HT-29 (cell line): ENCODE measurements around the gene PAMR1. TPM values are rescaled to one million over a fixed set of nuclear protein-coding genes. Genes with fewer than 3 reads are reported as not detected.
"Not testable (repeated sequence)": the region's sequence is repeated elsewhere in the genome, so short reads cannot be mapped to it uniquely, and the experiment has no call there.

Experiments
- DNase-seq: peaks from one replicate; pipeline ENCODE4 v3.0.0-alpha.2; 2015; ENCODE audit warnings: low spot score
- total RNA-seq: library from RNA; depleted of rRNA; stranded (reverse); fragments of >200 nt; shearing (Covaris generic); gene quantifications from 2 replicates; pipeline ENCODE4 v1.2.3, GENCODE V29; 2014; rRNA removed

Gene PAMR1, protein sequence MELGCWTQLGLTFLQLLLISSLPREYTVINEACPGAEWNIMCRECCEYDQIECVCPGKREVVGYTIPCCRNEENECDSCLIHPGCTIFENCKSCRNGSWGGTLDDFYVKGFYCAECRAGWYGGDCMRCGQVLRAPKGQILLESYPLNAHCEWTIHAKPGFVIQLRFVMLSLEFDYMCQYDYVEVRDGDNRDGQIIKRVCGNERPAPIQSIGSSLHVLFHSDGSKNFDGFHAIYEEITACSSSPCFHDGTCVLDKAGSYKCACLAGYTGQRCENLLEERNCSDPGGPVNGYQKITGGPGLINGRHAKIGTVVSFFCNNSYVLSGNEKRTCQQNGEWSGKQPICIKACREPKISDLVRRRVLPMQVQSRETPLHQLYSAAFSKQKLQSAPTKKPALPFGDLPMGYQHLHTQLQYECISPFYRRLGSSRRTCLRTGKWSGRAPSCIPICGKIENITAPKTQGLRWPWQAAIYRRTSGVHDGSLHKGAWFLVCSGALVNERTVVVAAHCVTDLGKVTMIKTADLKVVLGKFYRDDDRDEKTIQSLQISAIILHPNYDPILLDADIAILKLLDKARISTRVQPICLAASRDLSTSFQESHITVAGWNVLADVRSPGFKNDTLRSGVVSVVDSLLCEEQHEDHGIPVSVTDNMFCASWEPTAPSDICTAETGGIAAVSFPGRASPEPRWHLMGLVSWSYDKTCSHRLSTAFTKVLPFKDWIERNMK
- total RNA-seq, result not detected in 2 replicates

DNA sequence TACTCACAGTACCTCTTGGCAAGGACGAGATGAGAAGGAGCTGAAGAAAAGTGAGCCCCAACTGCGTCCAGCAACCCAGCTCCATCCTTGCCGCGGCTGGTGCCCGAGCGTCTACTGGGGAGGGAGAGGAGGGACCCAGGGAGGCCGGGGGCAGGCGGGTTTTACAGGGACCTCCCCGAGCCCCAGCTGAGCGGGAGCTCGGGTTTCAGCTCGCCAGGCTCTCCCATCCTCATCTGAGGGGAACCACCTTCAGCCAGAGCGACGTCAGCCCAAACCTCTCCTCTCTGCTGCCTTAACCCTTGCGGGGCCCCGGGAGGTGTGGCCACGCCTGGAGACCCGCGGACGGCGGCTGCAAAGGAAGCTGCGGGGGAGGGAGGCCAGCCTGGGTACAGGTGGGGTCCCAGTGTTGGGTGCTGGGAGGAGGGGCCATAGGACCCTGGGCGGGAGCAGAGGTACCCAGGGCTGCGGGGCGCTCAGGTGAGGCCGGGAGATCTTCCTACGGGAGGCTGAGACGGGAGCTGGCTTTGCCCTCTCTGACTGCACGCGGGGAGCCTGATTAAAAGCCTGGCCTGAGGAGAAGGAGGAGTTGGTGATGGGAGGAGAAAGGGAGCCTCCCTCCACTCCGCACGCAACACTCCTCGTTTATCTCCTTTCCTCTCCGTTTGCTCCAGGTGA is at the start of gene PAMR1:
Gene PAMR1 (minus strand): TSS at position 116 of the 675 bp plus-strand sequence. CDS start 31 bp downstream, at position 85.
- no peak for DNase-seq

DNA sequence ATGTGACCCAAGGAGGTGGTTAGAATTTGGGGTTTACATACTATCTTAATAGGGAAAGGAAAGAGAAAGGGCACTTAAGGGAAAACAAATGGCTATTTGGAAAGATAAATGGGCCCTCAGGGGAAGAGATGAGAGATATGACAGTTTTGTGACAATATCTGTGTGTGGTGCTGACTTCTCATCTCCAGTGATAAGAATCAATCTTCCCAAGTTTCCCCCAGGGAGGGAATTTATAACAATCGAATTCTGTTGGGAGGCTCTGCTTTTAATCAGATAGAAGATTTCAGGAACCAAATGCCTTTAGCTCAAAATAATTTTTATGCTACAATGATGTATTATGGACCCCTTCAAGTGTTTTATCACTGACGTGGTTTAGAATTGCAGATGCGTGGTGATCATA is 46.3 kb upstream of the PAMR1 start:
- no peak for DNase-seq

DNA sequence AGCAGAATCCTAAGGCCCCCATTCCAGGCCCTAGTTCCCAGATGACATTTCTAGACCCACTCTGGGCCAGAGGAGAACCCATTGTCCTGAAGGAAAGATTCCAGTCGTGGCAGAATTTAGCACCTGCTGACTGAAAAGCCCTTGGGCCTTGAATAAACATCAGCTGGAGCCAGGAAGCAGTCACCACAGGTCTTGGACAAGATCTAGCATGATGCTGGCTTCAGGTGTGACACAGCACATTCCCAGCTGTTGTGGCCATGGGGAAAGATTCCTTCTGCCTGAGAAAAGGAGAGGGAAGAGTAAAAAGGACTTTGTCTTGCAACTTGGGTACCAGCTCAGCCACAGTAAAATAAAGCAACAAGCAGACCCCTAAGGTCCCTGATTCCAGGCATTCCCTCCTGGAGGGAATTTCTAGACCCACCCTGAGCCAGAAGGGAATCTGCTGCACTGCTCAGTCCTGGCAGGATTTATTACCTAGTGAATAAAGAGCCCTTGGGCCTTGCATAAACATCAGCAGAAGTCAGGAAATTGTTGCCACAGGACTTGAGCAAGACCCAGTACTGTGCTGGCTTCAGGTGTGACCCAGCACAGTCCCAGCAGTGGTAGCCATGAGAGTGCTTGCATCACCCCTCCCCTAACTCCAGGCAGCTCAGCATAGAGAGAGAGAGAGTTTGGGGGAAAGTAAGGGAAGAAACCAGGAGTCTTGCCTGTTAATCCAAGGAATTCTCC is 42.5 kb upstream of the PAMR1 start:
- DNase-seq, result peak; percentile 6

DNA sequence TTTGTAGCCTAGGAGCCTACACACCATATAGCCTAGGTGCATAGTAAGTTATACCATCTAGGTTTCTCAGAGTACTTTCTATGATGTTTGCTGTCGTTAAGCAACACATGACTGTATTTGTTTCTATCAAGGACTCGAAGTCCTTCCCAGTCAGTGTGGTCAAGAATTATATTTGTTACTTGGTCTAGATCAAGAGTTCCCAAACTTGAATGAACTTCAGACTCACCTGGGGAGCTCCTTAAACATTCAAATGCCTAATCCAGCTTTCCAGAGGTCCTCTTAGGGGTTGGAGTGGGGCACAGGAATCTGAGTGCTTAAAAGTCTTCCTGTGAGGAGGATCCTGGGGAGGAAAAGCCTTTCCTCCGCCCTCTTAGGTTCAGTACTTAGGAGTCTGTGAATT is 41.5 kb upstream of the PAMR1 start:
- DNase-seq, result no peak

DNA sequence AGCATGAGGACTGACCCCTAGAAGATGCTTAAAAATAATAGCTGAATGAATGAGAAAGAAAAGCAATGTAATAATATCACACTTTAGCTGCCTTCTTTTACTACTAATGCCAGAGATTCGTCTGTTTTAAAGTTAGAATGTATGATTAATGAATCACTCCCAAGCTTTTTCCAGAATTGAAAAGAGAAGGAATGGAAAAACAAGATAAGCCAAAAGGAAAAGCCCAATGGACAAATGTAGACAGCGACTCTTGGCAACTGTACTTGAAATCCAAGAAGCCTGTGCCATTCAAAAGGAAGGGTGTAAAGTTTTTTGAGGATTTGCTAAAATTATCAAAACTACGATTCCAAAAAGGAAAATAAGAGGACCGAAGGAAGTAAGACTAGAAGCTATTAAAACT is 40.8 kb upstream of the PAMR1 start:
- no peak for DNase-seq

DNA sequence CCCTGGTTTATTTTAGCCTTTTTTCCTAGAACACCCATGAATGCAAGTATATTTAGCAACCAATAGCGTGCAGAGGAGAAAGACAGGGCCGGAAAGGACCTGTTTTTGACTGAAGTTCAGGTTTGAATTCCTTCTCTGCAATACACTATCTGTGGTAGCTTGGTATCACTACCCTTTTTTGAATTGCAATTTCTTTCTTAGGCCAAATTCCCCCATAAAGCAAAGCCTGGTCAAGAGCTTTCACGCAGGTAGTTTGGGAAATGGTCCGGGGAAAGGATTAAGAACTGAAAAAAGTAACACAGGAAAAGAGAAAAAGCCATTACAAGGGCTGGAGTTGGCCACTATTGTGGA is 38.8 kb upstream of the PAMR1 start:
- no peak for DNase-seq

DNA sequence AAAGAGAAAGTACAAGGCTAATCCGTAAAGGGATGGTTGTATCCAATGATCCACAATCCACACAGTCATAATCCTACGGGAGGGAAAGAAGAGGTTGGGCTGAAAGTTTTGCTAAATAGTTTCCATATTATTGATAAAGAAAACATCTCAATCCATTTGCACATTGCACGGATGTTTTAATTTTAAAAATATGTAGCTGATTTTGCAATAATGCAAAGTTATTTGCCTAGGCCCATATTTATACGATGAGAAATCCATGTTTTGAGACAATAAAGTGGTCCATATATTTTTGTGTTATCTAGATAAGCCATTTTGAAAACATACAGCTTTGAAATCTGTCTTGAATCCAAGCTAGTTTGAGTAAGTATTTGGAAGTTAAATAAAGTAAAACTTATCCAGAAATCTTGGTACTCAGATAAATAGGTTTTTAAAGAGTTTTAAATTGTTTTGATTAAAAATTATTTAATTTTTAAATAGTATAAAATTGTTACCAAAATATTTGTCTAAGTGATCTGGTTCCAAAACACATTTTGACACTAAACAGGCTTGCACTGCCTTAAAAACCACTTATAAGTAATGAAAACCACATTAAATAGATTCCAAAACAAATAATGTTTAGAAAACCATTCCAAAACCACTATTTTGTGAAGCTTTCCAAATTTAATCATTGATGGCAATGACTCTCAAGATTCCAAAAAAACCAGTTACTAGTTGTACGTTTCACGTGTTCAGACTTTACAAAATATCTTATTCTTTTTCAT is 38.2 kb upstream of the PAMR1 start:
- DNase-seq, result no peak

DNA sequence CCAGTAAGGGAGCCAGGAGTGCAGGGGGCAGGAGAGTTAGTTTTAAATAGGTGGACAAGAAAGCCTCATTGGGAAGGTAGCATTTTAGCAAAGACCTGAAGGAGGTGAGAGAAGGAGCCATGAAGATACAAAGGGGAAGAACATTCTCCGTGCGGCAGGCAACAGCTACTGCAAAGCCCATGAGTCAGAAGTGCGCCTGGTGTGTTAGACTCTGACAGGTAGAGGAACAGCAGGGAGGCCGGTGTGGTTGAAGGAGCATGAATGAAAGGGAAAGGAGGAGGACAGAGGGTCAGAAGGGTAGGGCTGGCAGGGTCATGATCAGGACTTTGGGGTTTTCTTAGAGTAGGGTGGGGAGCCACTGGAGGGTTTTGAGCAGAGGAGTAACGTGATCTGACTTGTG is 34.5 kb upstream of the PAMR1 start:
- no peak for DNase-seq

DNA sequence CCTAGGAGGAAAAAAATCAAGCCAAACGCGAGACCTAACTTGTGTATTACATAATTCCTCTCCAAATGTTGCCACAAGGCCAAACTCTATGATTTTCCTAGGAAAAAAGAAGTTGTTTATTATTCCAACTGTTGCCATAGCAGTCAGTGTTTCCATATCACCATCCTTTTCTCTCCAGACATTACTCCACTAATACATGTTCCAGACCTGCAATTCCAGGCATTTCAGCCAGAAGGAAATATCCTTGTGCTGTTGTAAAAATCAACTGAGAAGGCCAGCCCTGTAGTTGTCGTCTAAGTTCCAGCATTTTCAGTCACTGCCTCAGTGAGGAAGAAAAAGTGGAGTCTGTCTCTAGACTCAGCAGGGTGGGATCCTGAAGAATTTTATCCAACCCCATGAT is 33.1 kb upstream of the PAMR1 start:
- DNase-seq, result no peak

DNA sequence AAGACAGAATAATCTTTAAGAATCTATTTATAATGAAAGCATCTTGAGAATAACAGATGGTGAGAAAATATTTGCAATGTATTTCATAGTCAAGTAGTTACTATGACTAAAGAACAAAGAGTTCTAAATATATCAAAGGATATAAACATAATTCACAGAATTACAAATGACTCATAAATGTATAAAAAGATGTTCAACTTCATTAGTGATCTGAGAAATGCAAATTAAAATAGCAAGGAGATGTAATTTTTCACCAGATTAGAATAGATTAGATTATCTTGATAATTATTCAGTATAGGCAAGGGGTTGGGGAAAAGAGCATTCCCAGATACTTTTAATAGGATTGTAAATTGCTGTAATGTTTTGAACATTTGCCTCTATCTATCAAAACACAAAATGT is 30.1 kb upstream of the PAMR1 start:
- DNase-seq, result no peak

DNA sequence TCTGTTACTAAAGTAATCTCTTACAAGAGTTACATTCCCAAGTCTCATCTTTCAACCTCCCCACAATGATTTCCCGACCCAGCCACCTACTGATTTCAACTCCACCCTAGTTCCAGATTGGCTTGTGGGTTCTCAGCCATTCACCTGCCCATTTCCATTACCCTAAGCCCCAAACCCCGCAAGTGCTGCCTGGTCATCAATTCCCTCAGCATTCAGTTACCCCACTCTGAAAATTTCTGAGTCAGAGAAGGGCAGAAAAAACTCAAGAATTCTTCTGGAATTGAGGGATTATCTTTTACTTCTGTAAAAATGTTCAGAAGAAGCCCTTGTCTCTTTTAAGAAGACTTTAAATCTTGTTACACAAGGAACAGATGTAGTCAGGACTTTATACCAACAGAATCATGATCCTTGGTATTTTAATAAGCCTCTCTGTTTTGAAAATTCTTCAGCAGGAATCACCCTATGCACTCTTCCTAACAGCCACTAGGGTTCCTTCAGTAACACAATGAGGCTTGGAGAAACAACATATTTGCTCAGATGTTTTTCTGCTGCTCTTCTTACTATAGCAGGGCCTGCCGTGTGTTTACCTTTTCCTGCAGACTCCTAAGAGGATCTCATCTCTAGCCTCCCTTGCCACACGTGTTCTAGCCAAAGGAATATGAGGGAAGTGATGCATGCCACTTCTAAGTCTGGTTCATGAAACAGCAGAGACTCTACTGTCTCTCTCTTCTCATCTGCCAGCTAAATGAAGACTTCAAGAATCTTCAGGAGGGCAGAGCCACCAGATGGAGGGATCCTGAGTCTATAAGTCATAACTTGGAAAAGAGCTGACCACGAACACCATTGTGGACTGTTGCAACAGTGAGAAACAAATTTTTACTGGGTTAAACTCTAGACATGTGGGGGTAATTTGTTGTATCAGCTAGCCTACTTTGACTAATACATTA is 29.3 kb upstream of the PAMR1 start:
- no peak for DNase-seq

DNA sequence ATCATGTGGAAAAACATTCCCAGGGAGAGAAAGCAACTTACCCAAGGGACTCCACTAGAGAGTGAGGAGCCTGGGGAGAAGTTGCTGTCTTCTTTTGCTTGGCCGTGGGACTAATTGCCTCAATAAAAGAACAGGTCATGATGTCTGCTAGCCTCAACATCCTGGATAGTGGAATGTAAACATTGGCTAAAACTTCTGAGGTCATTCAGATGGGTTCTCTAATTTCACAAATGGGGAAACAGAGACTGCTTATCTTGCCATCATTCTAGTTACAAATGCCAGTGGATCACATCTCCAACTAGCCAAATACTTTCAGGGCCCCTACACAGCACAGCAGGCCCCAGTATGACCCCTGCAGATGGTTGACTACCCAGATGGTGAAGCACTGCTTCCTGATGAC is 28.4 kb upstream of the PAMR1 start:
- DNase-seq, result no peak

DNA sequence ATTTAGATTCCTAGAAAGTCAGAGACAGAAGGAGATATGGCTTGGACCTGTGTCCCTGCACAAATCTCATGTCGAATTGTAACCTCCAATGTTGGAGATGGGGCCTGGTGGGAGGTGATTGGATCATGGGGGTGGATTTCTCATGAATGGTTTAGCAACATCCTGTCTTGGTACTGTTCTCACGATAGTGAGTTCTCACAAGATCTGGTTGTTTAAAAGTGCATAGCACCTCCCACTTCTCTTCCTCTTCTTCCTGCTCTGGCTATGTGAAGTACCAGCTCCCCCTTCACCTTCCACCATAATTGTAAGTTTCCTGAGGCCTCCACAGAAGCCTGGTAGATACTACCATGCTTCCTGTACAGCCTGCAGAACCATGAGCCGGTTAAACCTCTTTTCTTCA is 27.6 kb upstream of the PAMR1 start:
- no peak for DNase-seq

DNA sequence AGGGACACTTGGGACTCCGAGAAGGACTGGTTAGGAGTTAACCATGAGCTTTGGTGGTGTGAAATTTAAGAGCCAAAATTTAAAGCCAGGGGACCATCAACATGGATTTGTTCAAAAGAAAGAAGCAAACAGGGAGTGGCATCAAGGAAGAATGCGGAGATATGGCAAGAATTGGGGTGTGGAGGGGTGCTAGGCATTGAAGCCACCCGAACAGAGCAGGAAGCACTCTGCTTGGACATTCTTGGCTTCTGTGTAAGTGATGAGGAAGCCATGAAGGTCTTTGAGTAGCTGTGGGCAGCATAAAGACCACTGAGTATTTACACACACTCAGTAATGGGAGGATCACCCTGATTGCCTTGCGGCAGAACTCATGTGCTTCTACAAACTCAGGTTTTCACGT is 27.2 kb upstream of the PAMR1 start:
- no peak for DNase-seq

DNA sequence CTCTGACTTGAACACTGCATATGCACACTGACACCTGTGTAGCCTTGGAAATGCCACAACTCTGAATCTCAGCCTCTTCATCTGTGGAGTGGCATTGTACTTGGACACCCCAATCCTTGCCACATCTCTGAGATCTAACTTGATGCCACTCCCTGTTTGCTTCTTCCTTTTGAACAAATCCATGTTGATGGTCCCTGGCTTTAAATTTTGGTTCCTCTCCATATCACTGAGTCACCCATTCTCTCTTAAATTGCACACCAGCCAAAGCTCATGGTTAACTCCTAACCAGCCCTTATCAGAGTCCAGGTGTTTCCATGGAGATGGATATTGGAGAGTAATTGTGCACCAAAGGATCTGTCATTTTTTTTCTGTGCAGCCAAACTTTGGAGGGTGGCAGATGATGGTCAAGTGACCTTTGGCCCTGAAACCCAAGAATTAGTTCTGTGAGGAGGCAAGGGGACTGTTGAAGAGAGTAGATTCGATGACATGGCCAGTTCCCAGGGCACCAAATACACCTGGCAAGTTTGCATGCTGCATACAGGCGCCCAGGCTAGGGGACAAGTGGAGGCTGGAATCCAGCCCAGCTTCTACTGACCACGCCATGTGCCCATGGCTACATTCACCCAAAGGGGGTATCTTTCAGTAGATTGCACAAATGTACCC is 25.1 kb upstream of the PAMR1 start:
- no peak for DNase-seq

DNA sequence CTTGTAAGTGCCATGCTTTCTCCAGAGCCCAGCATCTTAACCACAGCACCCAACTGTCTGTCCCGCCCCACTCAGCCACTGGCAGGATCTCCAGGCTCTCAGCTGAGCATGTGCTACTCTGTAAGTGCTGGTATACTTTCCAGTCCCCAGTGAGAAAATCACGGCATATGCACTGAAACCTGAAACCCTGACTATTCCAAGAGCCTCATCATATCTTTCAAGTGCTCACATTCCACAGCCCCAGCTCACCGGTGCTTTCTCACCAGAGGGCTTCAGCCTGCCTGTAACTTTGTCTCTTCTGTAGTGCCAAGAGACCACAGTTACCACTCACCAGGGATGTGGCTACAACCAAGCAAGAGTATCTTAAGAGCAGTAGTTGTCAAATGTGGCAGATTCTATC is 24.4 kb upstream of the PAMR1 start:
- DNase-seq, result no peak

DNA sequence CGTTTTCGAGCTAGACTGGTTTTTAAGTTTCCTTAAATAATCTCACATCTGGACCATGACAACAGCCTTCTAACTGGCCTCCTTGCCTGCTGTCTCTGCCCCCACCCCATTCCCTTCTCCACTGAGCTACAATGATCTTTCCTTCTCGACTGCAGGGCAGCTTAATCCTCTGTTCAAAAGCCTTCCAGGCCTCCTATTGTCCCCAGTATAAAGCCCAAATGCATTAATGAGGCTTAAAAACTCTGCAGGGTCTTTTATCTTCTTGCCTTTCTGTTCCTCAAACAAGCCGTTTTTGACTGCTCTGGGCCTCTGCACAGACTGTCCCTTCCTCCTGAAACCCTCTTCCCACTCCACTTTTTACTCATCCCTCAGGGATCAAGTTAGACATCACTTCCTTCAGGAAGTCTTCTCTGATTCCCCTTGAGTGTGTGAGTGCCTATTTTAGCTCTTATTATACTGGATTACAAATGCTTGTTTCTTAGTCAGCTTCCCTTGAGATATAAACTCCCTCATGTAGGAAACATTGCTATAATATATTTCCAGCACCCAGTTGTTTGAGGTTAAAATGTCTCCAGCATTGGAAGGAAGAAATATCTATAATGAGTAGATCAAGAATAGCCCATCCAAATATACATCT is 23.6 kb upstream of the PAMR1 start:
- no peak for DNase-seq

DNA sequence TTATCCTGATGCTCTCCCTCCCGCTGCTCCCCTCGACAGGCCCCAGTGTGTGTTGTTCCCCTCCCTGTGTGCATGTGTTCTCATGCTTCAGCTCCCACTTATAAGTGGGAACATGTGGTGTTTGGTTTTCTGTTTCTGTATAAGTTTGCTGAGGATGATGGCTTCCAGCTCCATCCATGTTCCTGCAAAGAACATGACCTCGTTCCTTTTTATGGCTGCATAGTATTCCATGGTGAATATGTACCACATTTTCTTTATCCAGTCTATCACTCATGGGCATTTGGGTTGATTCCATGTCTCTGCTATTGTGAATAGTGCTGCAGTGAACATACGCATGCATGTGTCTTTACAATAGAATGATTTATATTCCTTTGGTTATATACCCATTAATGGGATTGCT is 22.6 kb upstream of the PAMR1 start:
- DNase-seq, result not testable (repeated sequence)

DNA sequence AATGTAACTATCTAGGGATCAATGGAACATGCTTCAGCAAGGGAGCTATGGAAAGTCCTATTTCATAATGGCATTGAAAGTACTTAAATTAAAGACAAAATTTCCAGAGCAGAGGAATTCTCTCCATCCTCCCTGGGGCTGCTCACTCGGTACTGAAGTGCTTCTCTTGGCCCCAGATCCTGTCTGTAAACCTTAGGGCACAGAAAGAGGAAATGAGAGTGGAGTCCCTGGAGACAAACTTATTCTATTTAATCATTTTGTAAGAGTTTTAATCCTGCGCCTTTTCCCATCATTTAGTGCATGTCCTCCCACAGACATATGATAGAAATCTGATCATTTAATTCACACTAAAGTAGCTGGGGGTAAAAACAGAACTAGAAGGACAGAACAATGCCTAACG is 20.9 kb upstream of the PAMR1 start:
- DNase-seq, result no peak
